ENCODE results near the gene HAUS3.

Gene HAUS3, protein sequence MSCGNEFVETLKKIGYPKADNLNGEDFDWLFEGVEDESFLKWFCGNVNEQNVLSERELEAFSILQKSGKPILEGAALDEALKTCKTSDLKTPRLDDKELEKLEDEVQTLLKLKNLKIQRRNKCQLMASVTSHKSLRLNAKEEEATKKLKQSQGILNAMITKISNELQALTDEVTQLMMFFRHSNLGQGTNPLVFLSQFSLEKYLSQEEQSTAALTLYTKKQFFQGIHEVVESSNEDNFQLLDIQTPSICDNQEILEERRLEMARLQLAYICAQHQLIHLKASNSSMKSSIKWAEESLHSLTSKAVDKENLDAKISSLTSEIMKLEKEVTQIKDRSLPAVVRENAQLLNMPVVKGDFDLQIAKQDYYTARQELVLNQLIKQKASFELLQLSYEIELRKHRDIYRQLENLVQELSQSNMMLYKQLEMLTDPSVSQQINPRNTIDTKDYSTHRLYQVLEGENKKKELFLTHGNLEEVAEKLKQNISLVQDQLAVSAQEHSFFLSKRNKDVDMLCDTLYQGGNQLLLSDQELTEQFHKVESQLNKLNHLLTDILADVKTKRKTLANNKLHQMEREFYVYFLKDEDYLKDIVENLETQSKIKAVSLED

DNA sequence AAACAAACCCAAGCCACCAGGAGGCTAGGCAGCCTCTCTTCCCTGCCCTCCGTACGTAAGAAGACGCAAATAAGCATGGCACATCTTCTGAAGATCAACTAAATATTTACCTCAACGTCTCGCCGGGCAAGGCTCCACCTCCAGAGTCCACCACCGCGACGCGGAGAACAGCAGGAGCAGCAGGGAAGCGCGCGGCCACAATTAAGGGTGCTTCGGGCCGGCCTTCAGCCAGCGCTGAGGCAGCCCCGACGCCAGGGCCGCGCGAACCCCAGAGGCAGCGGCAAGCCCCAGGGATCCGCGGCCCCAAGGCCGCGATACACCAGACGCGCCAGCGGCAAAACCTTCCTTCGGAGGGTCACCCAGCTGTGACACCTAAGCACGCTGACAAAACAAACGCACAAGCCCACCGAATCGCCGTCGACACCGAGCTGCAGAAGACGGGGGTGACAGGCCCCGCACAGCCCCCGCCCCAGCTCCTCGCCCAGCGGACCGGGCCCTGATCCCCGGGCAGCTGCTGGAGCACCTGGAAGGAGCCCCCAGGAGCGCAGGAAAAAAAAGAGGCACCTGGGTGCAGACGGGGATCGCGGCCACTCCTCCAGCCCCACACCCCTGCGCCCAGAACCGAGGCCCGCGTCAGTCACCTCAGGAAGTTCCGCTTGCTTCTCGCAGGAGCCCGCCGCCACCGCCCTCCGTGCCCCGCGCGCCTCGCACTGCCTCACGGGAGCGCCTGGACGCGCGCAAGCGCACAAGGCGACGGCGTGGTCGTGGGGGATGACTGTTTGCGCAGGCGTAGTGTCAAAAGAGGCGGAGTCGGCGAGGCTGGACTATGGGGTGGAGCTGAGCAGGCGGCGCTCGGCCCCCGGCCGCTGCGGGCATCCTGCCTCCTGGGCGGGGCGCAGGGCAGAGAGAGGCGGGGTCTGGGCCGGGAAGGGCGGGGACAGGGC lies at the start of gene HAUS3, which contains the start of gene POLN:
Gene HAUS3, minus strand, starts transcription at position 712 of the 944 bp plus-strand sequence. CDS start 1,175 bp downstream, outside the sequence.
Gene POLN, minus strand, starts transcription at position 712 of the 944 bp plus-strand sequence. CDS start 12,890 bp downstream, outside the sequence.
- peak; percentile 87 for DNase-seq

DNA sequence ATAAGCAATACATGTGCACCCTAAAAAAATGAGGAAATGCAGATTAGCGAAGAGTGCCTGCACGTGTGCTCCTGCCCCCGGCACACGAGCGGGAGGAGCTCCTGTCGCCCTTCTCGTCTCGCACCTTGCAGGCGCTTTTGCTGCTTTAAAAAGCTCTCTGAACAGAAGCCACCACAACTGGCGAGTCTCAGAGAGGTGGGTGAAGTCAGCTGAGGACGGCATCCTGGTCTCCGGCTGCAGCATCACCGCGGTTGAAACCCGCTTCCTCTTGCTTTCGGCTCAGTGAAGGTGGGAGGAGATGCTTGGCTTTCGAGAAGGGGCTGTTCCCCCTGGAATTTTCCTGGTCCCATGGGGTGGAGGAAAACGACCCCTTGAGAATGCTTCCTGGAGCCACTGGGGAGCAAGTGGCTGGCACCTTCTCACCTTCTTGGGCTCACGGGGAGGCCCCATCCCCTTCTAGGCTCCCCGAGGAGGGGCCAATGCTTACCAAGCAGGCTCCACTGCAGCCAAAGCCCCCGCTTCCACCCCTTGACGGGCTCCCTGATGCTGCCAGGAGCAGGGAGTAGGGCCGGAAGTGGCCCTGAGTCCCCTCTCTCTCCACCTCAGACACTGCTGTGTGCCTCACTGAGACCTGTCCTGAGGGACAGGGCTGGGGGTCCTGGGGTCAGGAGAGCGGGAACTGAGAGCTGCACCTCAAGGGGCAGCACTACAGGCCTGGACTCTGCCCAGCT lies 49.2 kb upstream of the HAUS3 start:
- no peak for DNase-seq

DNA sequence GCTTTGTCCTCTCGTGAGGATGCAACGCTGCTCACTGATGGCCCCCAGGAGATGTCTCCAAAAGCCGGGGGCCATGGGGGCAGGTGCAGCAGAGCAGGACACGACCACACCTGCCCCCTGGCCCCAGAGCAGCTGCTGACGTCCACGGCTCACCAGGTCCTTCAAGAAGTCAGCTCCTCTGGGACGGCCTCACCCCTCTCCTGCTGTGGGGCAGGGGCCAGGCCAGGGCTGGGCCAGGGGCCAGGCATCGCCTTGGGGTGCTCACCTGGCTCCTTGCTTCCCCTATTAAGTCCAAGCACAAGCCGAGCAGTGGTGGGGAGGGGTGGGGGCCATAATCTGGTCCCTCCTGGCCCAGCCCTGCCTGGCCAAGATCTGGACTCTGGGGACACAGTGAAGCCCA lies 48.6 kb upstream of the HAUS3 start:
- no peak for DNase-seq

DNA sequence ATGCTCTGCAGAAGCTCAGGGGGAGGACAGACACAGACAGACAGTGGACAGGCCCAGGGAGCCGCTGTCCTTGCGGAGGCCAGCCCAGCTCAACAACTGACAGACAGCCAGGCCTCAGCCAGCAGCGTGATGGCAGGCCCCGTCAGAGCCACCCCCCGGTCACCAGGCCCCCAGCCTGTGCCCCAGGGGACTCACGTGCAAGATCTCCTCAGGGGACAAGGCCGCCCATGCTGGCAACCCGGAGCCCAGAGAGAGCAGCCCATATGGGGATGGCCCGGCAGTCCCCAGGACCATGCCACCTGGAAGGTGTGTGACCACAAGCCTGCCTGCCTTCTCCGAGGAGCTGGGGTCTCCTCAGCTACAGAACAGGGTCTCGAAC lies 48.0 kb upstream of the HAUS3 start:
- DNase-seq = no peak

DNA sequence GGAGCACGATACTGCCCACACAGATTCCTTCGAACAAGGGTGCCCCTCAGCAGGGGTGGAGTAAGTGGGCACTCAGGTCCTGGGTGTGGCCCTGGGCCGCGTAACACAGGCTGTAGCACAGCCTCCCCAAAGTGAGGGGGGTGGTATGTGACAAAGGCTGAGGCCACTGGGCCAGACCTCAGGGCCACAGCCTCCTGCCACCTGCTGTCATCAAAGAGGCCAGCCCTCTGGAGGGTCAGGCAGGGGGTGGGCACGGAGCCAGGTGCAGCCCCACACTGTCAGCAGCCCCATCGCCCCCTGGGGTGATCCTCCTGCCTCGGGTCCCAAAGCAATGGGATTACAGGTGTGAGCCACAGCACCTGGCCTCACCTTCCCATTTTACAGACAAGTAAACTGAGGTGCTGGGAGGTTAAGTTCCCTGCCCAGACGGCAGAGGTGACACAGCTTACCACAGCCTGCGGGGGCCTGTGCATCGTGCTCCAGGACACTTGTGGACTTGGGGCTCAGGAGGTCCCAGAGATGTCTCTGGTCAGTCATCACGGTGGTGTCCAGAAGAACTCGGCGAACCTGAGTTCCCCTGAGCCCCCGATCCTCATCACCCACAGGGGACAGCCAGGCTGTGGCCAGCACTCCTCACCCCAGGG lies 47.5 kb upstream of the HAUS3 start:
- DNase-seq = no peak

DNA sequence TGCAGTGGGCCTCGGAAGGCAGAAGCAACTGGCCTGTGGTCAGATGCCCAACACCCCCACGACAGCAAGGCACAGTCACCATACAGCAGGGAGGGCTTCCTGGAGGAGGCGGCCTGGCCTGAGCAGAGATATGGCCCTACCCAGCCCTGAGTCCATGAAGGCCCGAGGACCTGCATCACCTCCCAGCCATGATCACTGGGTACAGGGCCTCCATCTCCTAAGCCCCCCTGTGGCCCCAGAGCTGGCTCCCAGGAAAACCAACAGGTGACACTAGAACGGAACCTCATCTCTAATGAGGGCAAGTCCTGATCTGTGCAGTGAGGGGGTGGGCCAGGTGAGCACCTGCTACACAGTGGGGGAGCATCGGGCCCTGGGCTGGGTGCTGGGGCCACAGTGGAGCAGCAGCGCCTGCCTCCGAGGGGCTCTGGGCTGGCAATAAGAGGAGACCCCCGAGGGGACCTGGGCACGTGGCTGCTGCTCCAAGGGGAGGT lies 46.2 kb upstream of the HAUS3 start:
- DNase-seq = no peak

DNA sequence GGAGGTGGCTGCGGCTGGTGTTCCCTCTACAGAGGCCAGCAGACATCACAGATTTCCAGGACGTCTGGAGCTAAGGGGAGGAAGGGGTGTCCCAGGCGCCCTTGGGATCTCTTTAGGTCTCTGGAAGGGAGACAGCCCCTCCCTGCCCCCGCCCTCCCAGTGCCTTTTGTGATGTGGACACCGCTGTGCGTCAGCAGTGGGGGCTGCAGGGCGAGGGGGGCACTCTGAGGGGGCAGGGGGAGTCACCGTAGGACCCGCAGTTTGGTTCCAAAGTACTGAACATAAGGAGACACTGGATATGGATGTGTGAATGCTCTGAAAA lies 45.6 kb upstream of the HAUS3 start:
- no peak for DNase-seq

DNA sequence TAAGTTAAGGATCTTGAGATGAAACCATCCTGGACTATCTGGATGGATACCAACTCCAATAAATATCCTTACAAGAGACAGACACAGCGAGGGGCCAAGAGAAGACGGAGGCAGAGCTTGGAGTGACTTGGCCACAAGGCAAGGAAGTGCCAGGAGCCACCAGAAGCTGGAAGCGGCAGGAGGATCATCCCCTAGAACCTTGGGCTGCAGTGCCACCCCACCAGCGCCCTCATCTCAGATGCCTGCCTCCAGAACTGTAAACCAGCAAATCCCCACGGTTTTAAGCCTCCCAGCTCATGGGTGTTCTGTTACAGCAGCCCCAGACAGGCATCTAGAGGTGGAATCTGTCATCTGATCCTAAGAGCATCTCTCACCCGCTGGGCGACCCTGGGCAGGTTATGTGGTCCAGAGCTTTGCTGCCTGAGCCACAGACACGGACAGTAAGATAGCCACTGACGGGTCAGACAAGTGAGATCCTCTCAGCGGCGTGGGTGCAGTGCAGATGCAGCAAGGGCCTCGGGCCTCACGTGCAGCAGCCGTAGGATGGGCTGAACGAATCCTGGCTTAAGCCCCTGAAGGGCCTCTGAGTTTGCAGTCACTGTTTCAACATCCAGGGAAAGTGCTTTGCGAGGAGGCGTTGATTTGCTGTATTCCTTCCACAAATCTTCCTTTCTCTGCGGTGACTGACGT lies 45.1 kb upstream of the HAUS3 start:
- DNase-seq = no peak

DNA sequence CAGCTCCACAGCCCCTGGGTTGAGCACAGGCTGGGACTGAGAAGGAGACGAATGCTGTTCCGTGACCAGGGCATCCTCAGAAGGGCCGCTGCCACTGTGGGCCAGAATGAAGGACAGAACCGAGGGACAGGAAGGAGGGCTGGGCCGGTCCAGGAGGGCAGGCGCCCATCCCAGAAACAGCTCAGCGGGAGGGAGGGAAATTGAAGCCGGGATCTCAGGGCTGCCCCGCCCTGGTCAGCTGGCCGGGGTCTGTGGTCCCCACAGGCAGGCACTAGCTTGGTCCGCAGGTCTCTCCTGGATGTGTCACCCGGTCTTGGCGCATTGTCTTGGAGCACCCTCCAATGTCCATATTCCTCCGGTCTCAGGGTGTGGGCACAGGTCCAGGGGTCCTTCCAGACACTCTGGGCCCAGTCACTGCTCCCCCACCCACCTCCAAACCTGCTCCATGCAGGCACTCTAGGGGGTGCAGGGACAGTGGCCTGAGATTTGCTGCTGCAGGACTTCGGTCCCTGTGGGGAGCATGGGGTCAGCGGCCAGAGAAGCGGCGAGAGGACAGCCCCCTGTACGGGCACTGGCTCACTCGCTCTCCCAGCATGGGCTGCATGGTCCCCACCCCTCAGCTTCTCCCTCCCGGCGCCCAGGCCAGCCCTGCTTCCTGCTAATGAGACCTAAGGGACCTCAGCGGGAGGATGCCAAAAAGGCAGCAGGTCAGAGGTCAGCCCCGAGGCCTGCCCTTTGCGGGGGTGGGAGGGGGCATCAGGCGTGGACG lies 43.9 kb upstream of the HAUS3 start:
- no peak for DNase-seq

DNA sequence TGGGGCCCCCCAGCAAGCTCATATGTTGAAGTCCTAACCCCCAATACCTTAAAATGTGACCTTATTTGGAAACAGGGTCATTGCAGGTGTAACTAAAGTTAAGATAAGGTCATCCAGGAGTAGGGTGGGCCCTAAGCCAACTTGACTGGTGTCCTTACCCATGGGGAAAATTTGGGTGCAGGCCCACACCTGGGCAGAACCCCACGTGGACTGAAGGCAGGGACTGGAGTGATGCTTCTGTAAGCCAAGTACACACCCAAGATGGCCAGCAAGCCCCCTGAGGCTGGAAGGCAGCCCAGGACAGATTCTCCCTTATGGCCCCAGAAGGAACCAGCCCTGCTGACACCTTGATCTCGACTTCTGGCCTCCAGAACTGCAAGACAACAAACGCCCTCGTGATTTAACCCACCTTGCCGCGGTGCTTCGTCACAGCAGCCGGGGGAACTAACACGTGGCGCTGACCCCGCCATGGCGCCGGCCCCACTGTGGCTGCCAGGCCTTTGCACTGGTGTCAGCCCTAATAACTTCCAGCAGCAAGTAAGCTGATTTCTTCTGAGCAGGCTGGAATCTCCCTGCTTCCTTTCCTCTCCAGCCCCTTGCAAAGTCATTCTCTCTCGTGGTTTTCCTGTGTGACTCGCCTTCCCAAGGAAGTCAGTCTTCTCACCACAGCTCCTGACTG lies 43.2 kb upstream of the HAUS3 start:
- no peak for DNase-seq

DNA sequence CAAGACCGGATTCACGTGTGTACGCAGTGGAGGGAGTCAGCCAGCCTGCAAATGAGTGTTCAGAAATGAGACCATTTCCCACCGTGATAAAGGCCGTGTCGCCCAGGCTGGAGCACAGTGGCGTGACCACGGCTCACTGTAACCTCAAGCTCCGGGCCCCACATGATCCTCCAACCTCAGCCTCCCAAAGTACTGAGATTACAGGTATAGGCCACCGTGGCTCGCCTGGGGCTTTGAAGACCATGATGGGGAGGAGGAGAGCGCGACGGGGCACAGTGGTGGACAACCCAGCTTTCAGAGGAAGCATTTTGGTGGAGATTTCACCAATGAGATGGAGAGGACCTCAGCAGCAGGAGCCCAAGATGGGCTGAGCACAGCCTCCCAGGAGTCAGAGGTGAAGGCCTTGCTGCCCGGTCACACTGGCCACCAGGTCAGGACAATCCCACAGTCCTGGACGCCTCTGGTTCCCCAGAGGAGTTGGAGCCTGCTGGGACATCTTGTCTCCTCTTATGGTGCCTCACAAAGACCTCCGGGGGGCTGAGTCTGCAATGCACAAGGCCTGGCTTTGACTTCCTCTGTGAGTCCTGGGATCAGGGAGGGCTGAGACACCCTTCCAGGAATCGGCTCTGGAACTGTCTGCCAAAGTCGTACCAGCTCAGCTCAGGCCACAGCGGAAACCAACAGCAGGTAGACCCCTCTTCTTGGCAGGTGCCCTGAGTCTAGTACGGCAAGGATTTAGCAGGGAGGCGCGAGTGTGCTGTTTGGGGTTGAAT lies 42.4 kb upstream of the HAUS3 start:
- DNase-seq = no peak

DNA sequence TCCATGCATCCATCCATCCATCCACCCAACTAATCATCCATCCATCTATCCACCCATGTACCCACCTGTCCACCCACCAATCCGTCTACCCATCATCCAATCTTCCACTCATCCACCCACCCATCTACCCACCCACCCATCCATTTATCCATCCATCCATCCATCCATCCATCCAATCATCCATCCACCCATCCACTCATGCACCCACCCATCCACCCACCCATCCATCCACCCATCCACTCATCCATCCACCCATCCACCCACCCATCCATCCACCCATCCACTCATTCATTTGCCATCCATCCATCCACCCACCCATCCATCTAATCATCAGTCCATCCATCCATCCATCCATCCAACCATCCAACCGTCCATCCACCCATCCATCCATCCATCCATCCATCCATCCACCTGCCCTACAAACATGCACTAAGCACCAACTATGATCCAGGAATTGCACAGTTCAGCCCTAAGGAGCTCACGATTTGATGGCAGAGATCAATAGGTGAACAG lies 41.3 kb upstream of the HAUS3 start:
- no peak for DNase-seq

DNA sequence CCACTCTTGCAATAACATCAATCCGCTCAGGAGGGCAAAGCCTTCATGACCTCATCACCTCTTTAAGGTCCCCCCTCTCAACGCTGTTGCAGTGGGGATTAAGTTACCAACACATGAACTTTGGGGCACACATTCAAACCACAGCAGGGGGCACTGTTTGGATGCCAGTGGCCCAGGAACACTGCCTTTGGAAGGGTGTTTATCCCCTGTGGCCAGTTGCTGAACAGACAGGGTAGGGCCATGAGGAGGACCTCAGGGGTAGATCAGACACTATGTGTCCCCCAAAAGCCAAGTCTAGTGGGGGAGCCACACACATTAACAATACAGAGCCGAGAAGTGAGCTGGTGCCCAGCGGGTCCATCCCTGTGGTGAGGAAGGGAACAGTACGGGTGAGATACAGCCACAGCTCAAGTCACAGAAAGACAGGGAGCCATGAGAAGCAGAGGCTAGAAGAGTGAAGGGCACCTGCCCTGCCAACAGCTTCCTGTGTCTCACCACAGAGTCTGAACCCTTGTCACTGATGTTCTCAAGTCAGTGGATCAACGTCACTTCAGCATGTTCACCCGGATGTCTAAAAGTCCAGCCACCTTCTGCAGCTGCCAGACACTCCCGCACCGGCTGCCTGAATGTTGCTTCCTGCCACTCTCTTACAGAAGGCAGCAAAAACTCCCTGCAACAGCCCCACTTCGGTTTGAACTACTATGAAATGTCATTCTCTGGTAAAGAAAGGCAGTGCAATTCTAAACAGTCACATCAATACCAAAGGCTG lies 39.8 kb upstream of the HAUS3 start:
- DNase-seq = no peak

DNA sequence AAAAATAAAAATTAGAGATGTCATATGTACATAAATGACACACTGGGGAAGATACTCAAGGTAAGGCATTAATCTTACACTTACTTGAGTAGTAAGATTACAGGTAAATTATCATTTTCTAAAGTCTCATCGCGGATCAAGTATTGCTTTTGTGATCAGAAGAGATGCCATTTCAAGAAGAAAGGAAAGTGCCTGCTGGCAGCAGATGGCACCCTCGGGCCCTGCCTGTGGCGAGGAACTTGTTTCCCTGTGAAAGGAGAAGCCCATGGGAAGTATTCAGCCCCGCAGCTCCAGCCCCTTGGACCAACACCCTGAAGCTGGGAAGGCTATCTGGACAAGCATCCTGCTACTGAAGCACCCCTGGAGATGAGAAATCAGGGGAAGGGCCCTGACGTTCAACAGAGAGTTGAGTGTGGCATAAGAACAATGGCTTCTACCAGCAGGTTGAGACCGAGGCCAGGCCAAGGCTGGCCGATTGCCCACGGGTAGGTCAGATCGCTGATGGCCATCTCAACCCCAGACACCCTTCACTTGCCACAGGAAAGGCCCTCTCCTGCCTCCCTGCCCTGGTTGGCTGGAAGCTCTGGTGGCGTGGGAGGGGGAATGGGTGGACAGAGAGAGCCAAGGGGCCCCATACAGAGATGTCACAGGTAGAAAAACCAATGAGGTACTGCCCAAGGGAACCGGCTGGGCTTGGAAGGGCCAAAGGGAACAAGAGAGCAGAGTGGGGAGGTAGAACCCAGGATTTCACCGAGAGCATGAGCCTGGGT lies 38.8 kb upstream of the HAUS3 start:
- no peak for DNase-seq

DNA sequence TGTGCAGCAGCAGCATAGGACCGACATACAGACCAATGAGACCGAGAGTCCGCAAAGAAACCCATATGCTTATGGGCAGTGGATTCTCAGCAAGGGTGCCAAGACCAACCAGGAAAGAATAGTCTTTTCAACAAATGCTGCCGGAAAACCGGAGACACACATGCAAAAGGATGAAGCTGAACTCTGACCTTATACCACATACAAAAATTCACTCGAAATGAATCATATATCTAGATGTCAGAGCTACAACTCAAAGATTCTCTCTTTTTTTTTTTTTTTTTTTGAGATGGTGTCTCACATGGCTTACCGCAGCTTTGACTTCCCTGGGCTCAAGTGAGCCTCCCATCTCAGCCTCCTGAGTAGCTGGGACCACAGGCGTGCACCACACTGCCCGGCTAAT lies 36.0 kb upstream of the HAUS3 start:
- DNase-seq = no peak

DNA sequence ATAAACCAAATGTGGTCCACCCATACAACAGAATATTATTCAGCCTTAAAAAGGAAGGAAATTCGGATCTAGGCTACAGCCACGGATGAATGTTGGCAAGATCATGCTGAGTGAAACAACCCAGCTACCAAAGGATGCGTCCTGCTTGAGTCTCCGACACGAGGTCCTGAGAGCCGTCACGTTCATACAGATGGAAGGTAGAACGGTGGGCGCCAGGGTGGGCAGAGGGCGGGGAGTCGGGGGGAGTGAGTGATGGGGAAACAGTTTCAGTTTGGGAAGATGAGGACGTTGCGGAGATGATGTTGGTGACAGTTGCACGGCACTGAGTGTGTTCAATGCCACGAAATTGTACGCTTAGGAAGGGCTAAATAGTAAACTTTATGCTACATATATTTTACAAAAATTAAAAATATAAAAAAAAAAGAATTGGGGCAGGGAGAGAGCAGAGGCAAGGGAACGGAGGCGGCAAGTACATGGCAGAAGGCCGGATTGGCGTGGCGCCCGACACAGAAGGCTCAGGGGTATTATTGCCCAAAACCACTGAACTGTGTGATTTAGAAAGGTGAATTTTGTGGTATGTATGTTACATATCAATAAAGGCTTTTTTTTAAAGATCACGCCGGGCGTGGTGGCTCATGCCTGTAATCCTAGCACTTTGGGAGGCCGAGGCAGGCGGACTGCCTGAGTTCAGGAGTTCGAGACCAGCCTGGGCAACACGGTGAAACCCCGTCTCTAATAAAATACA lies 34.8 kb upstream of the HAUS3 start:
- DNase-seq = no peak
